ENCODE measurements around the gene RGL3.
A peak's percentile ranks its signal among the peaks of the same experiment; 100 is the strongest.
"Not testable (repeated sequence)": the region's sequence is repeated elsewhere in the genome, so short reads cannot be mapped to it uniquely, and the experiment has no call there.

The RGL3 gene

DNA sequence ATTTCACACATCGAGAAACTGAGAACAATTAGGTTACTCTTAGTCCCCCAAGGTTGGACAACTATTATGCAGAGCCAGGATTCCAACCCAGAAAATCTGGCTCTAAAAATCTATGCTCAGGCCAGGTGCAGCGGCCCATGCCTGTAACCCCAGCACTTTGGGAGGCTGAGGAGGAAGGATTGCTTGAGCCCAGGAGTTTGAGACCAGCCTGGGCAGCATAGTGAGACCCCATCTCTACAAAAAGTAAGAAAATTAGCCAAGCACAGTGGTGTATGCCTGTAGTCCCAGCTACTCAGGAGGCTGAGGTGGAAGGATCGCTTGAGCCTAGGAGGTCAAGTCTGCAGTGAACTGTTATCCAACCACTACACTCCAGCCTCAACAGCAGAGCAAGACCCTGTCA, 14.4 kb upstream of the RGL3 start:
- Histone ChIP-seq H3K36me3 (ENCODE audit: control insufficient read depth in 2 of 2, insufficient read depth in 2 of 2, low read length in 2 of 2) (peaks cover 7 to 10% of the 10 kb centered on the region in 2 donors), H3K4me1 (ENCODE audit: control insufficient read depth, insufficient read depth, low read length) (peaks cover 19% of the 10 kb centered on the region)
- H3K9me3 ChIP-seq (ENCODE audit: control insufficient read depth in 2 of 2, low read length in 2 of 2); H3K9ac ChIP-seq (ENCODE audit: low read length in 2 of 2); H3K27me3 ChIP-seq (ENCODE audit: control insufficient read depth in 1 of 2, insufficient read depth in 2 of 2, low read length in 2 of 2); H3K27ac ChIP-seq (ENCODE audit: low read length); H3K4me3 ChIP-seq (ENCODE audit: low read length in 2 of 2): not testable (repeated sequence)

DNA sequence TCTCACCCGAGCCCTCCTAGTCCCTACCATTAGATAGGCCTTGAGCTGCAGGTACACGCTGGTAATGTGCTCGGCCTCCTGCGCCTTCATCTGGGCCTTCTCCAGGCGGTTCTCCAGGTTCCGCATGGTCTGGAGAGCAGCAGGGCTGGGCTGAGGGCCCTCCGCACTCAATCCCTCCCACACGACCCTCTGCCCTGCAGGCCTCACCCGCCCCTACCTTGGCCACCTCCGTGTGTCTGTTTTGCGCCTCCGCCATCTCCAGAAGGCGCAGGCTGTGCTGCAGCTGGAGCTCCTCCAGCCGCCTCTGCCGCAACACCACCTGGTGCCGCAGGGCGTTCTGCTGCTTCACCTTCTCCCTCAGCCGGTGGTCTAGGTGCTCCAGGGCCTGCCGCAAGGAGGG, 7.5 kb upstream of the RGL3 start:
- H3K27me3 ChIP-seq (ENCODE audit: control insufficient read depth in 1 of 2, insufficient read depth in 2 of 2, low read length in 2 of 2) = peaks cover 15 to 26% of the 10 kb centered on the region in 2 donors
- peaks cover 3% of the 10 kb centered on the region for H3K4me1 ChIP-seq (ENCODE audit: control insufficient read depth, insufficient read depth, low read length)
- no peaks in the 10 kb centered on the region for H3K36me3 ChIP-seq (ENCODE audit: control insufficient read depth in 2 of 2, insufficient read depth in 2 of 2, low read length in 2 of 2)
- no peaks in the 10 kb centered on the region for H3K9me3 ChIP-seq (ENCODE audit: control insufficient read depth in 2 of 2, low read length in 2 of 2)
- no peak overlapping the region for H3K4me3 ChIP-seq (ENCODE audit: low read length in 2 of 2)
- H3K9ac ChIP-seq (ENCODE audit: low read length in 2 of 2) = no peak overlapping the region
- no peak overlapping the region for H3K27ac ChIP-seq (ENCODE audit: low read length)

GRCh38 chr19:11425719-11426457, 6.8 kb upstream of the RGL3 start:
- H3K9me3 ChIP-seq (ENCODE audit: control insufficient read depth in 2 of 2, low read length in 2 of 2) = no peaks in the 10 kb centered on the region
- H3K36me3 ChIP-seq (ENCODE audit: control insufficient read depth in 2 of 2, insufficient read depth in 2 of 2, low read length in 2 of 2) = no peaks in the 10 kb centered on the region
- no peak overlapping the region for H3K27ac ChIP-seq (ENCODE audit: low read length)
- no peak overlapping the region for H3K4me3 ChIP-seq (ENCODE audit: low read length in 2 of 2)
- H3K4me1 ChIP-seq (ENCODE audit: control insufficient read depth, insufficient read depth, low read length) = peaks cover 8% of the 10 kb centered on the region
- H3K27me3 ChIP-seq (ENCODE audit: control insufficient read depth in 1 of 2, insufficient read depth in 2 of 2, low read length in 2 of 2) = peaks cover 23 to 34% of the 10 kb centered on the region in 2 donors
- no peak overlapping the region for H3K9ac ChIP-seq (ENCODE audit: low read length in 2 of 2)

GRCh38 chr19:11423791-11424181, 4.7 kb upstream of the RGL3 start:
- Histone ChIP-seq H3K4me3 (ENCODE audit: low read length in 2 of 2) (no peak overlapping the region), H3K27ac (ENCODE audit: low read length) (no peak overlapping the region), H3K27me3 (ENCODE audit: control insufficient read depth in 1 of 2, insufficient read depth in 2 of 2, low read length in 2 of 2) (peaks cover 40 to 51% of the 10 kb centered on the region in 2 donors), H3K36me3 (ENCODE audit: control insufficient read depth in 2 of 2, insufficient read depth in 2 of 2, low read length in 2 of 2) (no peaks in the 10 kb centered on the region), H3K4me1 (ENCODE audit: control insufficient read depth, insufficient read depth, low read length) (peaks cover 16% of the 10 kb centered on the region), H3K9ac (ENCODE audit: low read length in 2 of 2) (no peak overlapping the region), H3K9me3 (ENCODE audit: control insufficient read depth in 2 of 2, low read length in 2 of 2) (no peaks in the 10 kb centered on the region)

- Histone ChIP-seq H3K4me1 (ENCODE audit: control insufficient read depth, insufficient read depth, low read length) (peaks cover 19% of the 10 kb centered on the region), H3K9me3 (ENCODE audit: control insufficient read depth in 2 of 2, low read length in 2 of 2) (no peaks in the 10 kb centered on the region), H3K9ac (ENCODE audit: low read length in 2 of 2) (no peak overlapping the region), H3K27me3 (ENCODE audit: control insufficient read depth in 1 of 2, insufficient read depth in 2 of 2, low read length in 2 of 2) (peaks cover 44 to 56% of the 10 kb centered on the region in 2 donors), H3K27ac (ENCODE audit: low read length) (no peak overlapping the region), H3K4me3 (ENCODE audit: low read length in 2 of 2) (no peak overlapping the region), H3K36me3 (ENCODE audit: control insufficient read depth in 2 of 2, insufficient read depth in 2 of 2, low read length in 2 of 2) (no peaks in the 10 kb centered on the region)
Measured at GRCh38 chr19:11423164-11423790, 4.2 kb upstream of the RGL3 start.

DNA sequence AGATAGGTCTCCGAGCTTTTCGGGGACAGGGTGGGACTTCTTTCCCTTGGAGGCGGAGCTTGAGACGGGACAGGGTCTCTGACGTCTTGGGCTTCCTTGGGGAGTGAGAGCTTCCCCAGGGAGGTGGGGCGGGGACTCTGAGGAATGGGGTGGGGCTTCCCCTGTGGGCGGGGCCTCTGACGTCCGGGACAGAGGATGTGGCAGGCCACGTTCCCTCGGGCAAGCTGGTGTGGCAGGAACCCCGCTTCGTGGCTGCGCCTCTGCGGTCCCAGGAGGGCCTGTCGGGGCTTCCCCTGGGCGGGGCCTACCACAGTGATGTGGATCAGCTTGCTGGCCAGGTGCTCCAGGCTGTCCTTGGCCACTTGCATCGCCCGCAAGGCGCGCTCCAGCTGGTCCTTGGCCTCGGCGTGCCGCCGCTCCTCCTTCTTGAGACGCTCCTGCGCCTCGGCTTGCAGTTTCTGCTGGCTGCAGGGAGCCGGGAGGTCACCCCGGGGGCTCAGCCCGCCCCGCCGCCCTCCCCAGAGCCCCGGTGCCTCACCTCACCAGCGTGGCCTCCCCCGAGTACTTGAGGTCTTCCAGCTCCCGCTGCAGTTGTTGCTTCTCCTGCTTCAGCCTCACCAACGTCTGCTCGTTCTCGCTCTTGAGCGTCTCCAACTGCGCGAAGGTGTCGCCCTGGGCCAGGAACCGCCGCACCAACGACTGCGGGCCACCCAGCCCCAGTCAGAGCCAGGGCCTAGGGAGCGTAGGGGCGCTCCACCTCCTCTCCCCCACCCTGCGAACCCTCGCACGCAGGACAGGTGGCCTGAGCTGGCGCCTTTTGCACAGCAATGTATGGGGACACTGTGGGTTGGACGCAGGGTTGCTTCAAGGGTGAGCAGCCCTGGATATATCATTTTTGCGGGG, 3.3 kb upstream of the RGL3 start:
- Histone ChIP-seq H3K27ac (ENCODE audit: low read length) (no peak overlapping the region), H3K9ac (ENCODE audit: low read length in 2 of 2) (no peak overlapping the region), H3K27me3 (ENCODE audit: control insufficient read depth in 1 of 2, insufficient read depth in 2 of 2, low read length in 2 of 2) (peaks cover 48 to 58% of the 10 kb centered on the region in 2 donors), H3K4me3 (ENCODE audit: low read length in 2 of 2) (peak overlapping the region; percentile 31 to 35), H3K36me3 (ENCODE audit: control insufficient read depth in 2 of 2, insufficient read depth in 2 of 2, low read length in 2 of 2) (no peaks in the 10 kb centered on the region), H3K4me1 (ENCODE audit: control insufficient read depth, insufficient read depth, low read length) (peaks cover 19% of the 10 kb centered on the region), H3K9me3 (ENCODE audit: control insufficient read depth in 2 of 2, low read length in 2 of 2) (no peaks in the 10 kb centered on the region)

DNA sequence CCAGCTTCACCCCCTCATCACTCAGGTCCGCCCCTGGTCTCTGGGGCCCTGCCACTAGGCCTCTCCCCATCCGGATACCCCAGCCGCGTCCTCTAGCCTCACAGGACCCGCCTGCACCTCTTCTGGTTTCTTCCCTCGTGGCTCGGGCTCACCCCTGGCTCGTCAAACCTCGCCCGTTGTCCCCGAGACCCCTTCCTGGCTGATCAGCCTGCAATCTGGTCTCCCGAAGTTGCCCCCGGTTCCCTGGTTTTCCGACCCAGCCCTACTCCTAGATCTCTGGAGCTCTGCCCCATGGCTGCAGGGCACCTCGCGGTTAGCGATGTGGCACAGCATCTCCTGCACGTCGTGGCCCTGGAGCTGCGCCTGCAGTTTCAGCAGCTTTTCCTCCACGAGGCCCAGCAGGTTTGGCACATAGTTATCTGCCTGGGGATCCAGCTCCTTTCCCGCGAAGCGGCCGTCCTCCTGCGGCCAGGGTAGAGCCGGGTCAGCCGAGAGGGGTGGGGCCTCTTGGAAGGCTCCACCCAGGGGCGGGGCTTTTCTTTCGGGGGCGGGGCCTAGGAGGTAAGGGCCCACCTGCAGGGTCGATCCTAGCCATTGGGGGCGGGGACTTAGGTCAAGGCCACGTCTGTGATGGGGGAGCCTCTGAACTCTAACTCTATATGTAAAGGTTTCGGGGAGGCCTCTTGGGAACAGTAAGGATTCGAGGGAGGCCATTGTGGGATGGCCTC, 2.4 kb upstream of the RGL3 start:
- H3K27ac ChIP-seq (ENCODE audit: low read length) = no peak overlapping the region
- H3K4me3 ChIP-seq (ENCODE audit: low read length in 2 of 2) = peak overlapping the region; percentile 31 to 35
- no peak overlapping the region for H3K9ac ChIP-seq (ENCODE audit: low read length in 2 of 2)
- no peaks in the 10 kb centered on the region for H3K9me3 ChIP-seq (ENCODE audit: control insufficient read depth in 2 of 2, low read length in 2 of 2)
- peaks cover 19% of the 10 kb centered on the region for H3K4me1 ChIP-seq (ENCODE audit: control insufficient read depth, insufficient read depth, low read length)
- peaks cover 51 to 58% of the 10 kb centered on the region in 2 donors for H3K27me3 ChIP-seq (ENCODE audit: control insufficient read depth in 1 of 2, insufficient read depth in 2 of 2, low read length in 2 of 2)
- H3K36me3 ChIP-seq (ENCODE audit: control insufficient read depth in 2 of 2, insufficient read depth in 2 of 2, low read length in 2 of 2) = no peaks in the 10 kb centered on the region

DNA sequence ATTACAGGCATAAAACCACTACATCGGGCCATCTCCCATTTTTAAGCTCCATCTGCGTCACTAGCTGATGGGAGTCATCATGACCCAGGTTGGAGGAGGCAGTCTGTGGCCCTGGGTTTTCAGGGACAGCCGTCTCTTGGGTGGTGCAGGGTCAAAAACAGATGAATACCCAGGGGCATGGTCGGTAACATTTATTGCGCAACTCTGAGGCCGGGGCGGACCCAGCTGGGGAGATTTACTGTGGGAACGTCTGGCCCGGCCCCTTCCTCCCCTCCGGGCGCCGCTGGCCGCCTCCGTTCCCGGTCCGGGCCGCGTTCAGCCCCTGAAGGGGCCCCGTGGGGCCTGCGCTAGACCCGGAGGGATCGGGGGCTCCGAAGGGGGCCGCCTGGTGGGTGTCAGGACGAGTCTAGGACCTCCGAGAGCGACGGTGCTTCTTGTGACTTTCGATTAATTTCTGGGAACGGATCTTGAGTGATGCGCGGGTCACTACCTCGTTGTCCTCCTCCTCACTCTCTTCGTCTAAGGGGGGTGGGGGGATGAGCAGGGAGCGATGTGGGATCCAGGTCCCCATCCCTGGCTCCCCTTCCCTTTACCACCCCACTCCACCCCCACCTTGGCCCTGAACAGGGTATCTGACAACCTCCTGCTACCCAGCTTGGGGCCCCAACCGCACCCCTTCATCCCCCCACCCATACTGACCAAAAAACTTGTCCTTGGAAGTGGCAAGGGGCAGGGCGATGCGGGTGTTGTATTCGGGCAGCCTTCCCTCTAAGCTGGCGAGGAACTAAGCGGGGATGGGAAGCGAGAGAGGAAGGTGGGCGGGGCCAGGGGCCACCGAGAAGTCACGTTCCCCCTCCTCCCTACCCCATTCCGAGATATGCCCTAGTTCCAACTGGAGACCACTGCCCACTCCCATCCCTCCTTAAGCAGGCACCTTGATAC, 1.6 kb upstream of the RGL3 start:
- Histone ChIP-seq H3K9me3 (ENCODE audit: control insufficient read depth in 2 of 2, low read length in 2 of 2) (no peaks in the 10 kb centered on the region), H3K36me3 (ENCODE audit: control insufficient read depth in 2 of 2, insufficient read depth in 2 of 2, low read length in 2 of 2) (no peaks in the 10 kb centered on the region), H3K27me3 (ENCODE audit: control insufficient read depth in 1 of 2, insufficient read depth in 2 of 2, low read length in 2 of 2) (peaks cover 52 to 58% of the 10 kb centered on the region in 2 donors), H3K4me3 (ENCODE audit: low read length in 2 of 2) (peak overlapping the region in 1 of 2 donors; percentile 44), H3K9ac (ENCODE audit: low read length in 2 of 2) (no peak overlapping the region), H3K4me1 (ENCODE audit: control insufficient read depth, insufficient read depth, low read length) (peaks cover 19% of the 10 kb centered on the region), H3K27ac (ENCODE audit: low read length) (no peak overlapping the region)

GRCh38 chr19:11418094-11418548, 993 bp downstream of the RGL3 start:
- no peak overlapping the region for H3K27ac ChIP-seq (ENCODE audit: low read length)
- H3K4me3 ChIP-seq (ENCODE audit: low read length in 2 of 2) = no peak overlapping the region
- H3K27me3 ChIP-seq (ENCODE audit: control insufficient read depth in 1 of 2, insufficient read depth in 2 of 2, low read length in 2 of 2) = peaks cover 45 to 47% of the 10 kb centered on the region in 2 donors
- no peaks in the 10 kb centered on the region for H3K9me3 ChIP-seq (ENCODE audit: control insufficient read depth in 2 of 2, low read length in 2 of 2)
- H3K9ac ChIP-seq (ENCODE audit: low read length in 2 of 2) = no peak overlapping the region
- peaks cover 19% of the 10 kb centered on the region for H3K4me1 ChIP-seq (ENCODE audit: control insufficient read depth, insufficient read depth, low read length)
- H3K36me3 ChIP-seq (ENCODE audit: control insufficient read depth in 2 of 2, insufficient read depth in 2 of 2, low read length in 2 of 2) = no peaks in the 10 kb centered on the region
